ENCODE results near the gene ABHD1. TPM values are rescaled to one million over a fixed set of nuclear protein-coding genes. Genes with fewer than 3 reads are reported as not detected.

Gene ABHD1
- total RNA-seq, result 0.13 TPM in 1 of 2 replicates, not detected in the other

GRCh38 chr2:27123302-27124150, at the start of gene ABHD1:
TSS of gene ABHD1 (plus strand) at chr2:27123815. CDS start at chr2:27123949, 134 bp downstream.

GRCh38 chr2:27078267-27079194, 45.1 kb upstream of the ABHD1 start, which contains the start of gene EMILIN1:
TSS of gene EMILIN1 (plus strand) at chr2:27078615. CDS start at chr2:27079066, 451 bp downstream.

DNA sequence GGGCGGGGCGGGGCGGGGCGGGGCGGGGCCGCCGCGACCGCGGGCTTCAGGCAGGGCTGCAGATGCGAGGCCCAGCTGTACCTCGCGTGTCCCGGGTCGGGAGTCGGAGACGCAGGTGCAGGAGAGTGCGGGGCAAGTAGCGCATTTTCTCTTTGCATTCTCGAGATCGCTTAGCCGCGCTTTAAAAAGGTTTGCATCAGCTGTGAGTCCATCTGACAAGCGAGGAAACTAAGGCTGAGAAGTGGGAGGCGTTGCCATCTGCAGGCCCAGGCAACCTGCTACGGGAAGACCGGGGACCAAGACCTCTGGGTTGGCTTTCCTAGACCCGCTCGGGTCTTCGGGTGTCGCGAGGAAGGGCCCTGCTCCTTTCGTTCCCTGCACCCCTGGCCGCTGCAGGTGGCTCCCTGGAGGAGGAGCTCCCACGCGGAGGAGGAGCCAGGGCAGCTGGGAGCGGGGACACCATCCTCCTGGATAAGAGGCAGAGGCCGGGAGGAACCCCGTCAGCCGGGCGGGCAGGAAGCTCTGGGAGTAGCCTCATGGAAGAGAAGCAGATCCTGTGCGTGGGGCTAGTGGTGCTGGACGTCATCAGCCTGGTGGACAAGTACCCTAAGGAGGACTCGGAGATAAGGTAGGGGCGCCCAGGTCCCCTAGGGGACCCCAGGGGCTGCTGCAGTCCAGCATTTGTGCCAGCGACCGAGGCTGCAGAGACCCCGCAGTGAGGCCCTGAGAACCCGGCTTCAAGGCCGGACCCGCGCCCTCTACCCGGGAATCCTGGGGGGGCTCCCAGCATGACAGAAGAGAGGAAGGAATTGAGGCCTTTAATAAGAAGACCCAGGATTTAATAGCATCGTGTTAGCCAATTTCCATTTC, 36.7 kb upstream of the ABHD1 start, which contains the start of gene KHK:
Gene KHK (plus strand): TSS at position 49 of the 870 bp plus-strand sequence. CDS start 488 bp downstream, at position 537.

GRCh38 chr2:27118525-27119329, 4.9 kb upstream of the ABHD1 start, which contains the start of gene CGREF1:
TSS of gene CGREF1 (minus strand) at chr2:27119128. CDS start at chr2:27104366, 14,762 bp downstream.

GRCh38 chr2:27133905-27134780, 10.5 kb downstream of the ABHD1 start, which contains the start of gene PREB:
TSS of gene PREB (minus strand) at chr2:27134636. CDS start at chr2:27134421, 215 bp downstream.

GRCh38 chr2:27139310-27139709, 15.7 kb downstream of the ABHD1 start, which contains the start of gene PRR30:
TSS of gene PRR30 (minus strand) at chr2:27139410. CDS start at chr2:27138329, 1,081 bp downstream.

GRCh38 chr2:27148801-27149439, 25.3 kb downstream of the ABHD1 start, which contains the start of gene TCF23:
TSS of gene TCF23 (plus strand) at chr2:27149004. CDS start at chr2:27149134, 130 bp downstream.

Other genes with a start within 250 kb of the ABHD1 start
- gene MAPRE3, start 153.2 kb upstream of the ABHD1 start, total RNA-seq, result 2.3 and 2.7 TPM in 2 replicates
- 50.4 and 57.4 TPM in 2 replicates for gene TMEM214, start 90.8 kb upstream of the ABHD1 start, total RNA-seq
- gene AGBL5, start 72.1 kb upstream of the ABHD1 start, total RNA-seq, result 24.5 and 24.7 TPM in 2 replicates
- gene OST4, start 52.2 kb upstream of the ABHD1 start, total RNA-seq, result 183 and 195 TPM in 2 replicates
- gene EMILIN1, start 45.2 kb upstream of the ABHD1 start, total RNA-seq, result 7.6 and 9.8 TPM in 2 replicates
- gene KHK, start 37.0 kb upstream of the ABHD1 start, total RNA-seq, result 2.4 and 3.4 TPM in 2 replicates
- gene CGREF1, start 4.7 kb upstream of the ABHD1 start, total RNA-seq, result 1.3 and 3.0 TPM in 2 replicates
- gene PREB, start 10.8 kb downstream of the ABHD1 start, total RNA-seq, result 38.4 and 42.0 TPM in 2 replicates
- gene PRR30, start 15.6 kb downstream of the ABHD1 start, total RNA-seq, result not detected in 2 replicates
- gene TCF23, start 25.2 kb downstream of the ABHD1 start, total RNA-seq, result not detected in 2 replicates
- gene ATRAID, start 88.2 kb downstream of the ABHD1 start, total RNA-seq, result 84.8 and 101 TPM in 2 replicates
- 41.8 and 50.3 TPM in 2 replicates for gene SLC5A6, start 88.5 kb downstream of the ABHD1 start, total RNA-seq
- gene CAD, start 93.6 kb downstream of the ABHD1 start, total RNA-seq, result 46.7 and 70.7 TPM in 2 replicates
- 0.36 TPM in 1 of 2 replicates, not detected in the other for gene SLC30A3, start 139.2 kb downstream of the ABHD1 start, total RNA-seq
- gene DNAJC5G, start 151.6 kb downstream of the ABHD1 start, total RNA-seq, result not detected in 2 replicates
- not detected in 2 replicates for gene TRIM54, start 158.6 kb downstream of the ABHD1 start, total RNA-seq
- gene UCN, start 184.6 kb downstream of the ABHD1 start, total RNA-seq, result 0.13 and 0.36 TPM in 2 replicates
- gene MPV17, start 199.3 kb downstream of the ABHD1 start, total RNA-seq, result 52.3 and 60.1 TPM in 2 replicates
- gene GTF3C2, start 232.9 kb downstream of the ABHD1 start, total RNA-seq, result 45.1 and 51.3 TPM in 2 replicates
- 32.6 and 34.1 TPM in 2 replicates for gene EIF2B4, start 246.5 kb downstream of the ABHD1 start, total RNA-seq
- 106 and 126 TPM in 2 replicates for gene SNX17, start 246.8 kb downstream of the ABHD1 start, total RNA-seq

Data from thoracic aorta endothelial cell (primary cell).